GOT3 (cell line): ENCODE data around the gene PANK1.

ENCODE experiments used
- DNase-seq: peaks from one replicate; lab custom pipeline; 2025; ENCODE audit warnings: mixed read lengths; lab: John Stamatoyannopoulos, UW

PANK1 gene

GRCh38 chr10:89644967-89645741 is at the start of gene PANK1:
Gene PANK1, minus strand, starts transcription at chr10:89645242. Its CDS starts 351 bp downstream, at chr10:89644891.
- DNase-seq: peak; percentile 24

DNA sequence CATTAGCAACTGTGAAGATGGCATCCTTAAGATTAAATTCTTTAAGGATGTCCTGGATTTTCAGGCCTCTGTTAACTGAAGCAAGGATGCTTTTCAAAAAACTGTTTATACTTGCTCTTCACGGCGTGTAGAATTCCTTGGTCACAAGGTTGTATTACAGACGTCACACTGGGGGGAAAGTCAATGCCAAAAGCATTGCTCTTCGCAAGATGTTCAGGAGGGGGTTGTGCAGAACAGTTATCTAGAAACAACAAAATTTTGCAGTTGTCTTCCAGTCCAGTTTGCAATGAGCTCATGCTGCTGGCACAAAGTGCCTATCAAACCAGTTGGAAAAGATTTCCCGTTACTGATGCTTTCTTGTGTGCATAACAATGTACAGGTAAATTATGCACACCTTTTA is 48.1 kb upstream of the PANK1 start:
- no peak for DNase-seq

- no peak for DNase-seq
Measured at GRCh38 chr10:89692416-89692815, 47.4 kb upstream of the PANK1 start.

DNA sequence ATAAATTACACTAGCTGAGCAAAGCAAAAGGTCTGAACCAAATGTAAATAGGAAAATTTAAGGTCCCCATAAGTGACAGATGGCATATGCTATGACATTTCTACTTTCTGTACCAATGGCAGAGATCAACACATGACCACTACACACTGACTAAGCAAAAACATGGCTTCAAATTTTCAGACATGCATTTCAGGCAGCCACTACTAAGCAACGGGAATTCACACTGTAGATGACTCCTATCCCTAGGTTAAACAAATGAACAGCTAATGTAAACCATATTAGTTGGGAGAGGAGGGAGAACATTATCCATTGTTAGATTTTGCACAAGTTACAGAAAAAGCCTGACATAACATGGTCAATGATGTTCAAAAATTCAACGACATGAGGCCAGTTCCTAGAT is 45.0 kb upstream of the PANK1 start:
- DNase-seq: no peak

- DNase-seq: no peak
Measured at GRCh38 chr10:89685936-89686335, 40.9 kb upstream of the PANK1 start.

GRCh38 chr10:89684604-89685003 is 39.6 kb upstream of the PANK1 start:
- DNase-seq: no peak

DNA sequence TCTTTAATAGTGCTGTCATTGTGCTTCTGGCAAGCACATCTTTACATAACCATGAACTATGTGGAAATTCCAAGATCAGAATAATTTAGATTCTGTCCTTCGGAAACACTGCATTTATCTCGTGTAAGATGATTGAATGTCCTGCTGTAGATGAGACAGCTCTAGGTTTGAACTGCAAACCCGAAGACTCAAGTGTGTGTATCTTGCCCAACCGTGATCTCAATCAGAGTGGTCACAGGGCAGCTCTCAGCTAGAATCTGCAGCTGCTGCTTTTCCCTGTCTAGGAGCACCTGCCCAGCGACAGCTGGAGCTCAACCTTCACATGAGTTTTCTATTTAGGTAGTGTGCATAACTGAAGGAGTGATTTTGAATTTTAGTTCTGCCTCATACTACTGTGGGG is 38.8 kb upstream of the PANK1 start:
- DNase-seq: no peak

DNA sequence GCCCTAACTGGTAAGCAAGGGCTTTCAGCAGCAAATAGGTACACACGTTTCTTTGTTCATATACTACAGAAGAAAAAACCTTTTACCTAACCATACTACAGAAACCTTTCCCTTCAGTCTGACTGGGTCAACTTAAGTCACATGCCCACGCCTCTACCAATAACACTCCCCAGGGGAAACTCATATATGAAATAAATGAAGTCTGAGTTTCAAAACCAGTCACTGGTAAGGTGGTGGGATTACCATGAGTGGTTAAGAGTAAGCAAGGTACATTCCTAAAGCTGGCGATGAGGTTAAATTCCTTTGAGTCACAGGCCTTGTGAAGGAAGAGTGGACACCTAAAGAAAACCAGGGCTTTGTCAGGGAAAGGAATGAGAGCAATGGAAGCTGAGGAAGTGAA is 34.9 kb upstream of the PANK1 start:
- no peak for DNase-seq

- no peak for DNase-seq
Measured at GRCh38 chr10:89677341-89677740, 32.3 kb upstream of the PANK1 start.

DNA sequence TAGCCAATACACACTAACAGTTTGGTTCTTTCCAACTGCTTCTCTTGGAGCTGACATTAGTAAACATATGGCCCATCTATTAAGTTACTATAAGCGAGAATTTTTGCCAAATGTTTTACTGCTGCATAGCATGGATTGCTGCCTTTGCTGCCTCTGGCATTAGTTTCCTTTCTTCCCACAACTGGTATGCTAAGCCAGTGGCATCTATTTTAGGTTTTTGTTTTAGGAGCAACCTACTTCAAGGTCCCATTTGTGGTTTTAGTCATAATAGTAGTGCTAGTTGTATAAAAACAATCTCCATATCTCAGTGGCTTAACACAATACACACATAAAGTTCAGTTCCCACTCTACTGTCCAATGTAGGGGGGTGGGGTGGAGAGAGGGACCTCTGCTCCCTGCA is 25.9 kb upstream of the PANK1 start:
- DNase-seq: no peak

DNA sequence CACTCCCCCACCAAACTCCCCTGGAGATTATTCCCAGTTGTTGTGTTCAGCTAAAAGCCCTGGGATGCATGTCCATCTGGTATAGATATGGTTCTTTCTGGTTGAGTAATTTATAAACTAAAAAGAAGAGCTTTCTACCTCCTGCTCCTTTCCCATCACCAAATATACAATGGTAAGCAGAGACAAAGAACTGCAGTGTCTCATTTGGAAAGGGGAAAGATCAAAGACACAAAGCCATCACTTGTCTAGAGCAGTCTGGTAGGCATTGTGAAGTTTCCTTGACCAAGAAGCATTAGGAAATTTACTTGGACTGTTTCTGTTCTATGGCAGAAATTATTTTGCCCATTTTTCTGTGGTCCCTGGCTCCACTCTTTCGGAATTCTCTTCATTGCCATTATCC is 24.9 kb upstream of the PANK1 start:
- no peak for DNase-seq

GRCh38 chr10:89668386-89669071 is 23.5 kb upstream of the PANK1 start:
- DNase-seq: no peak

- no peak for DNase-seq
Measured at GRCh38 chr10:89666138-89666537, 21.1 kb upstream of the PANK1 start.

- no peak for DNase-seq
Measured at GRCh38 chr10:89665302-89665701, 20.3 kb upstream of the PANK1 start.

GRCh38 chr10:89664203-89664602 is 19.2 kb upstream of the PANK1 start:
- DNase-seq: no peak

GRCh38 chr10:89663144-89663543 is 18.1 kb upstream of the PANK1 start:
- DNase-seq: no peak

- DNase-seq: no peak
Measured at GRCh38 chr10:89662596-89662995, 17.6 kb upstream of the PANK1 start.

DNA sequence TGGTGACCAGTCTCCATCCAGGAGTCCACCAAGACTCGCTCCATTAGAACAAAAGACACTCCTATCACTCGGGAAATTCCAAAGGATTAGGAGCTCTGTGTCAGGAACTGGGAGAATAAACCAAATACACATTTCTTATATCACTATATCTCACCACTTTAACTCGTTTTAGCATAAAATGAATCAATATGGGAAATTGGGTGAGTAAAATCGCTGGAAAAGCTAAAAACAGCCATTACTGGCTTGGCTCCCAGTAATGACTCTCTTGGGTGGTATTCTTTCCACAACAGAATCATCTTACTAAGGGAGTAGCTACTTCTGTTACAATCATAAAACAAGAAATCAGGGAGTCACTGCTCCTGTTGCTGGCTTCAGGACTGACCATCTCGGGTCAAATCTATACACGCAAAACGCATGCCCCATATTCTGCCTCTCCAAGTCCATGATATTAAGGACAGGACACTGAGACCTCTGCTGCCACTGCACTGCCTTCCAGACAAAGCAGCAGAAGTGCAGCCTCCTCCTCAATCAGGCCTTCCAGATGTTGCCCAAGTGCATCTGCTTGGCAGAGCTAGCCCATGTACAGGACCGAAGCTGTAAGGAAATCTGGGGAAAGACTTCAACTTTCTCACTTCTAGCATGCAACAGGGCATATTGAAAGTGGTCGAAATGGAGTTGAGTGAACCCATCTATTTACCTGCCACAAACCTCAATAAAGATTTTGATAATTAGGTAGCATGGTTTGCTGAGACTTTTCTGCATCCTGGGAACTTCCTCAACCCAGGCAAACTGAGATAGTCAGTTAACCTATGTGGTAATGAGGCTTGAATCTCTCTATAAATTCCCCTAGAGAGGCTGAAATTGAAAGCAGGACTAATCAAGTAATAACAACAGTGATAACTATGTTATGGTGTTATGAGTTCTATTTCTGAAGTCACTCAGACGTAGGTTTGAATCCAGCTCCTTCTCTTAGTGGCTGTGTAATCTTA is 14.4 kb upstream of the PANK1 start:
- DNase-seq: no peak

- DNase-seq: no peak
Measured at GRCh38 chr10:89657302-89657701, 12.3 kb upstream of the PANK1 start.

DNA sequence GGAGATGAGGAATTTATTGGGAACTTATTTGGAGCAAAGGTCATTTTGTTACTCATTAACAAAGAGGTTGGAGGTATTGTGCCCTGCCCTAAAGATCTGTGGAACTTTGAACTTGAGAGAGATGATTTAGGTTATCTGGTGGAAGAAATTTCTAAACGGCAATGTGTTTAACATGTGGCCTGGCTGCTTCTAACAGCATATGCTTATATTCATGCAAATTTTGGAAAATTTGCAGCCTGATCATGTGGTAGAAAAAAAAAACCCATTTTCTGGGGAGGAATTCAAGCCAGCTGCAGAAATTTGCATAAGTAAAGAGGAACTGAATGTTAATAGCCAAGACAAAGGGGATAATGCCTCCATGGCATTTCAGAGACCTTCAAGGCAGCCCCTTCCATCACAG is 10.7 kb upstream of the PANK1 start:
- no peak for DNase-seq

- no peak for DNase-seq
Measured at GRCh38 chr10:89653410-89653869, 8.4 kb upstream of the PANK1 start.

- no peak for DNase-seq
Measured at GRCh38 chr10:89652806-89653370, 7.8 kb upstream of the PANK1 start.
